ENCODE data around the gene ABCA13.

ABCA13 gene

DNA sequence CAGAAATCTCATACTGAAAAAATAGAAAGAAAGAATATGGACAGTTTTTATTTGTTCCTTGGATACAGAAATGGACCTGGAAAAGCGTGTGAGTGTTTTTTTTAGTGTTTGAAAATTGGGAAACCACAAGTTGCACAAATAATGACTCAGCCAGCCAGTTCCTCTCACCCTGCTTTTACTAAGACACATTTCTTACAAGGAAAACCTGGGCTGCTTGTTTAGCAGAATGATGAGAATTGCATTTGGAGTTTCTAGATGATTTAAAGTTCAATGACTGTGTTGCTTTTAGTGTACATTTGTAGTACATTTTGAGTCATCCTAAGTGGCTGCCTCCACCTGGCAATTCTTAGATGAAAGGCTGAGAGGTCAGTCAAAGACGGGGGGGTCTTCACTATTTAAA, 218.7 kb downstream of the ABCA13 start:
- DNase-seq, result no peak

DNA sequence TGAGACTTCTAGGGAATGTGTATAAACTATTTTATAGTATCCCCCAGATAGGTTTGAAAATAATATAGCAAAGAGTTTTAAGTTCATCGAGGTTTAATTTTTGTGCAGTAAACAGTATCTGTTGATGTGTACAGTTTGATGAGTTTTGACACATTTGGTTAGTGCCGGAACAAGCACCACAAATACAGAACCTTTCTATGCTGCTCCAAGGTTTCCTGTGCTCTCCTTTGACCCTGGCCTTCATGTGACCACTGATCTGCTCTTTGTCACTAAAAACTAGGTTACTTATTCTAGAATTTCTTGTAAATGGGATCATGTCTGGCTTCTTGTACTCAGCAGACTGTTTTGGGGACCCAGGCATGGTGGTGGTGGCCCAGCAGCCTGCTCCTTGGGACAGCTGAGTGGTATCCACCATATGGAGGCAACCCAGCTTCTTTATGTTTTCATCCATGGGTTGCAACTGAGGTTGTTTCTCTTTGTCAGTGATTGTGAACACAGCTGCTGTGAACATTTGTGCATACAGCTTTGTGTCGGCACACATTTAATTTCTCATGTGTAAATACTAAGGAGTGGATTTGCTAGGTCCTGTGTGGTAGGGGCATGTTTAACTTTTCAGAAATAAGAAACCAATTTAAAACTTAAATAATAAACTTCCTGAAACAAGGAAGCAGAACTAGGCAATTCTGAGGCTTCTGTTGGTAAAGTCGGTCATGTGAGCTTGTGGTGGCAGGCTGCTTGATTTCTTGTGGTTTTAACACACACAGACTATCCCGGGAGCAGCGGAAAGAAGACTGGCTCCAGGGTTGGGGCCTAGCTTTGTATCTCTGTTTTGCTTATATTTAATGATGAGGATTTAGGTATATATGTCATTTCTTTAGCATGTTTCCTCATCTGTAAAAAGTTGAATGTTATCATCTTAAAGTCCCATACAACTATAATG, 219.4 kb downstream of the ABCA13 start:
- DNase-seq, result no peak

DNA sequence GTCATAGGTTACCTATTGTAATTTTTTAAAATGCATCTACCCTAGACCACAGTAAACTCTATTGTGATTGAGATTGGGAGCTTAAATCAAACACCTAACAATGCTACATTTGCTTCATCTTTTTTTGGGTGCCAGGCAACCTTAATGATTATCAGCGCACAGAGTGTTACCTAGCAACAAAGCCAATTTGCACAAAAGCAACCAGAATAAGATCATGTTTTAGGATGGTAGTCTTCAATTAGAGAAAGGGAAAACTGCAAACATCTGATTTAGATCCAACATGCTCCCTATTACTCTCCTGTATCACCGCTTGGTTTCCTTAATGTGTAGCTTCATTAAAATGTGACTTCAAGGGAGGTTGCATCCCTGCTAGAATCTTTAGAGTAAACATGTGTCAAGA, 226.9 kb downstream of the ABCA13 start:
- DNase-seq, result no peak

DNA sequence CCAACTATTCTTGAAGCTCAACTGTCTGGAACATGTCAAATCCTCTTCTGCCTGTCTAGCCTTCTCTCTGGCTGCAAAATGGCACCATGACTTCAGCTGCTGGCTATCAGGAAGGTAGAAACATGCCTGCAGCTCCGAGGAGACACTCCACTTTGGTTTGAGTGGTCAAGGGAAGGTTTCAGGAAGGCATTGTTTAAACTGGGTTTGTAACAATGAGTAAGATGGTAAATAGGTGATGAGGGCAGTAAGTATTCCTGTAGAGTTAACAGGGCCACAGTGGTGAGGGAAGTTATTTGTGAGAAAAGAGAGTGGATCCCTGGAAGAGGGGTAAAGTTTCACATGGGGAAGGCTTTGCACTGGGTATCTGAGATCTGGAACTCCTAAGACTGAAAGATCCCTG, 231.5 kb downstream of the ABCA13 start:
- no peak for DNase-seq

DNA sequence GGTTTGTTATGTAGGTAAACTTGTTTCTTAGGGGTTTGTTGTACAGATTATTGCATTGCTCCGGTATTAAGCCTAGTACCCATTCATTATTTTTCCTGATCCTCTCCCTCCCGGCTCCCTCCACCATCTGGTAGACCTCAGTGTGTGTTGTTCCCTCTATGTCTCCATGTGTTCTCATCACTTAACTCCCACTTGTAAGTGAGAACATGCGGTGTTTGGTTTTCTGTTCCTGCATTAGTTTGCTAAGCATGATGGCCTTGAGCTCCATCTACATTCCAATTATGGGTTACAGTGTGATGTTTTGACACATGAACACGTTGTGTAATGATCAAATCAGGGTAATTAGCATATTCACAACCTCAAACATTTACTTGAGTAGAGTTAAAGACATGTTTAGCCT, 237.5 kb downstream of the ABCA13 start:
- DNase-seq, result no peak

DNA sequence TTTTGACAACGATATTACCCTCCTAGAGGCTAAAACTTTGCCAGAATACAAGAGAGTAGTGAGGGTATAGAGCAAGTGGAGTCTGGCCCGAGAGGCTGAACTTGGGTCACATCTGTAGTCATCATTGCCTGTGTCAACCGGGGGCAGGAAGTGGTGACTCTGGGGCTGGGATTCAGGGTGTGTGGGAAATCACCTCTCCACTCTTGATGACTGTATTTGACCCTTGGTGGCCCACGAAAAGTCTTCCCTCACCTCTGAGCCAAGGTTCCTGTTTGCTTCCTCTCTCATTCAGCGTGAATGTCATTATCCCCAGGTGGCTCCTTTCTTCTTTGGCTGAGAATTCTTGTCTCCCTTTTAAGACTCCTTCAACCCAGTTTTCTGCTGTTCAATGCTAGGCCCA, 240.4 kb downstream of the ABCA13 start:
- DNase-seq, result no peak

DNA sequence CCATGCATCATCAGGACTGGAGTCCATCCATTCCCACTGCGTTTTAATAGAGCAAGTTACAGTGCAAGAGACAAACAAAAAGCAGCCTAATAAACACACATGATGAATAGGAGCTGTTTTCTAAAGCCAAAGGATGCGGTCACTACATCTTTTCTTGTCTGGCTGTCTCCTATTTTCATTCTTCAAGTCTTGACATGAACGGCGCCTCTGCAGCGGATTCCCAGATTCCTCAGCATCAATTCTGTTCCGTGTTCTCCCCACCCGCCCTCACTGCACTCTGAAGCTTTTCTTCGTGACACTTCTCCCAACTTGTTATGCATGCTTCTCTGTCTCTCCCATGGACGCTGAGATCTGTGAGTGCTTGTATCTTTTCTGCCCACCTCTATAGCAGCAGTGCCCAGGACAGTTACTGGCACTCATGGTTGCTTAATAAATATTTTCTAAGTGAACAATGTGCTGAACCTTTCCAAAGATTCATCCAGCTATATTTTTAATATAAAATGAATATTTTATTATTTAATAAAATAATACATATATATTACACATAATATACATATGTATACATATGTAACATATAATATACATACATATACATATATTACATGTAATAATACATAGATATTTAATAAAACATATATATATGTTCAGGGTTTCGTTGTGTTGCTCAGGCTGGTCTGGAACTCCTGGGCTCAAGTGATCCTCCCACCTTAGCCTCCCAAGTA, 242.9 kb downstream of the ABCA13 start:
- no peak for DNase-seq

DNA sequence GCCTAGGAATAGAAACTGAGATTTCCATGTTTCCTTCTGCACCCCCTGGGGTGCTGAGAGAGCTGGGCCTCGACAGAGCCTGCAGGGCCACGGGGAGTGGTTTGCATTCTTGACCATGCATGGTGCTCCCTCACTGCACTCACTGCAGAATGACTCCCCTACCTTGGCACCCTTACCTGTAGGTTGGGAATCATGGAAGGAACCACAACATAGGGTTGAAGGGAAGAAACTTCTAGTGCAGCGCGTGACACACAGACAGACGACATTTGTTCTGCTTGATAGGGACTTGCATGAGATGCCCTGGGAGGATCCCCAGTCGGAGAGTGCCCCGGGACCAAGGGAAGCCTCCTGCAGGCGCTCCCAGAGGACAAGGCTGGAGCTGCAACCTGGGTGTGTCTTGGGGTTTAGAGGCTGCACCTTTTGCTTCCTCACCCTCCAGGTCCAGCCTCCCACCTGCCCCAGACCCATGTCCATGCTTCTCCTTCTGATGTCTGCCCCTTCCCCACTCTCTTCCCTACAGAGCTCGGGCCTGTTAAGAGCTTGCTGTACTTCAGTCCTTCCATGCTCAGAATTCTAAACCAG, 245.2 kb downstream of the ABCA13 start:
- DNase-seq, result no peak

DNA sequence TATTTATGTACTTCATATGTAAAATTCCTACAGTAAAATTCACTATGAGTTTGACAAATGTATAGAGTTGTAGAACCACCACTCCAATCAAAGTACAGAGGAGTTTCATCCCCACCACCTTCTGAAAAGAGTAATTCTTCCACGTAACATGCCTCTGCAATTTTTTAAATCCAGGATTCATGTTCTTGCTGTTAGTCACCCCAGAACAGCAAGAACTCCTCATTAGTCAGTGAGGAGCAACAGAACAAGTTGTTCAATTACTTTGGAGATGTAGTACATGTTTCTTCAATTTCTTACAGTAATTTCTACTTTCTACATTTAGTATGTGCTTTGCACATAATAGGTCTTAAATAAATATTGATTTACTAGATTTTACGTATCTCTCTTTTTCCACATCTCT, 248.1 kb downstream of the ABCA13 start:
- DNase-seq, result no peak

DNA sequence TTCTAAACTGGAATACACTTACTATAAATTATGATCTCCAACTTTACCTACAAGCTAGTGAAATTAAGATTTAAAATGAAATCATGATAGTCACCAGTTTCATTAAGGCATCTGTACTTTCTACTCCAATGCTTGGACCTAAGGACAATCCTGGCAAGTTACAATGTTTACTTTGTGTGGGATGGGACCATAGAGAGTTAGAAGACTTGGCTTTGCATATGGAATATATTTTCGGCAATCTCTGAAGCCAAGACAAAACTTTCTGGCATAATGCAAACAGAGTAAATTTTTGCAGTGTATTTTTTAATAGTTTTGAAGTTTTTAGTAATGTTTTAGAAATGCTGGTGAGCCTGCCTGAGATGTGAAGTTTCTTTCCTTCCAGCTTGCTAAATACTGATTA, 248.9 kb downstream of the ABCA13 start:
- no peak for DNase-seq

DNA sequence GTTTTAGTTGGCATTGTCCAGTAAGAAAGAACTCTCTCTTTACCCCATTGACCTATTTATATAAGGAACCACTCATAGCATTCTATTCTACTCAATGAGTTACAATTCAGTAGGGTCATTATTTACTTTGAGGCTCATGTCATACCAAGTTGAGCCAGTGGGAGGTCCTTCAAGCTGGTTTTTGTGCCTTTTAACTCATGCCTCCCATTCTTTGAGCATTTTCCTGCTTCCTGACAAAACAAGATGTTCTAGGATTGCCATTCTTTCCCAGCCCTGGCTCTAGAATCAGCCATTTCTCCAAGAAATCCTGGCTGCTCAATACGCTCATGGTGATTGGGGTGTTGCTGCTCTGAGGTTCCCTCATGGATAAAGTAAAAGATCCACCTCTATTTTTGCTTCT, 250.1 kb downstream of the ABCA13 start:
- no peak for DNase-seq

DNA sequence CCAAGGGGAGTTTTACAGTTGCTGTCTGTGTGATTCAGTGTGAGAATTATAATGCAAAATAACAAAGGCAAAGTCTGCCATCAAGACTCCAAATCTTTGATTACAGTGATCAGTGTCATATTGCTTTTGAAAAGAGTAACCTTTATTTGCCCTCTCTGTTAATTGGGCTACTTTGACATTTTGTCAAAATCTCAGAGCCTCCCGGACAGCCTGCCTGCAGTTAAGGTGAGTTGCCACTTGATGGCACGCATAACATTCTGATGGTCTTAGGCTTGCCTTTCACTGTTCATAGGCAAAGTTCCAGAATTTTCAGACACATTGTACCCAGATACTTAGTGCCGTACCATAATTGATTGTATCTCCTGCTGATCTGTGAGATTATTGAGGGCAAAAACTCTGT, 253.5 kb downstream of the ABCA13 start:
- DNase-seq, result no peak

DNA sequence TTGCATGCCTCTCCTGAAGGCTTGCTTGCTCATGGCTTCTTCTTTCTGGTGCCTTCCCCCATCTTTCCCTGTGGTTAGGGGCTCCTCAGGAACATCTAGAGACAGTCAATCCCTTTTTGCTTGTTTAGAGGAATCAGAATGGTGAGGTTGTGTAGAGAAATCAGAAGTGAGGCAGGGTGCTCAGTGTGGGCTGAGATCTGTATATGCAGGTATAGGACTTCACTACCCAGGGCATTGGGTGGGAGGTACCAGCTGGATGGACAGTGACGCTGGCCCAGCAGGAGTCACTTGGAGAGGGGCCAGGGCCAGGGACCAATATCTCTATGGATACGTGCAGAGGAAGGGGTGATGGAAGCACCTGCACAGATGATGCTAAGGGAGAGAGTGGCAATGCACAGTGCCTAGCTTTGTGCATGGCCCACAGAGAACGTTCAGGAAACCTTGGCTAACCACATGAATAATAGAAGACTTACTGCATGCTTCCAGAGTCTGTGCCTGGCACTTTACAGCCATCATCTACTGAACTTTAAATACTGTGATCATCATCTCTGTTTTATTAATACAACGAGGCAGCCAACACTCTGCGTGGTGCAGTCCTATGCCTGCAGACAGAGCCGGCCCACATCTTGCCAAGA, 255.2 kb downstream of the ABCA13 start:
- DNase-seq, result no peak

DNA sequence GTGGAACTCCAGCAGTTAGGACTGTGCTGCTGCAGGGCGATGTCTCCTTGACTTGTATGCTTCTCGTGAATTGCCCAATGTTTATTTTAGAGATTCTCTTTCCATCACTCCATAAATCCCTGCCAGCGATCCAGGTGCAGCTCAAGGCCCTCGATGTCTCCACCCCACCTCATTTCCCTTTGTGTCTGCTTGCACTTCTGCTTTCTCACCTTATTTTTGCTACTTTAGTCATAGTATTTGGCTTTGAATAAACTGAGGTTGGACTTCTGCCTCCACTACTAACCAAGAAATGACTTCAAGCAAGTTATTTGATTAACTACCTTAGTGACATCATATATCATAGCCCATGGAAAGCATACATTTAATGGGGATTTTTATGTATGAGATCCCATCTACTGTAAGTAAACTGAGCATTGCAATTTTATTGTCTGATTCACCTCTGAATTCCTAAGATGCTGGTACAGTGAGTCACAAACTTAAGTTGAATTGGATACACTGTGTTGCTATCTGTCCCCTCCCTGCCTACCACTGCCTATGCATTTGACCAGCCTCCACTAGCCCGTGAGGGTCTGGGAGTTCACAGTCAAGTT, 255.8 kb downstream of the ABCA13 start:
- no peak for DNase-seq

DNA sequence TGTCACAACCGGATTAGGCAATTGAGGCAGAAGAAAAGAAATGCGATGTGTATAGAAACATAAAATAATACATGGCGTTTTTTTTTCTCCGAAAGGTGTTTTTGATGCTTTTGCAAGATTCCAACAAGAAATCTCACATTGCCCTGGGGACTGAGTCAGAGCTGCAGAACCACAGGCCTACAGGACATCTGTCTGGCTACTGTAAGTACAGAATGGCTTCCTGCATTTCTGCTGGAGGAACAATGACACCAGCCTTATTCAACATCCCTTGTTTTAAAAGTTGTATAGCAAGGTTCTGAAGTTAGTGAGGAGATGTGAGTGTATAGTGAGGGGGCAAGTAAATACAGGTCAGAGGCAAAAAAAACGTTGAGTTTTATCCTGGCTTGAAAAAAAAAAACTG, 256.4 kb downstream of the ABCA13 start:
- DNase-seq, result no peak

DNA sequence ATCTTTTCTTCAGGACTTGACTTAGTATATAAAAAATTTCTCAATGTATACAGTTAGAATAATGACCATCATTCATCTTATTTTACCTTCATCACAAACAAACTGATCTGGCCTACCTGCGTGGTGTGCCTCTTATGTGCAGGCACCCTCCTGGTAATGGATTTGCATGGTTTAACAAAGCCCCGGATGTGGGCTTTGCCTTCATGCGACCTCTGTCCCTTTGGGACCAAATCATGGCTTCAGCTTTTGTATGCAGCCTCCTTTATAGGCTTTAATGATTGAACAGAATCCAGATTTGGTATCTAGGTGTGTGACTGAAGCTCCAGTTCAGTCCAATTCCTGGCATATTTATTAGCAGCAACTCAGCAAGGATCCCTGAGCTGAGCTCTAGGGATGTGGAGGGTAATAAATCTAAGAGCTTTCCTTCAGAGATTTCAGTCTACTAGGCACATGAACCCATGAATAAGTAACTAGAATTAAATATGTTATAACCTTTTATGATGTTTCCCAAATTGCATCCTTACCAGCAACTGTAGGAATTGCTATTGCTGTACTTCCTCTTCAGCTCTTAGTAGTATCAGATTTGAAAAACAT, 256.9 kb downstream of the ABCA13 start:
- DNase-seq, result no peak

DNA sequence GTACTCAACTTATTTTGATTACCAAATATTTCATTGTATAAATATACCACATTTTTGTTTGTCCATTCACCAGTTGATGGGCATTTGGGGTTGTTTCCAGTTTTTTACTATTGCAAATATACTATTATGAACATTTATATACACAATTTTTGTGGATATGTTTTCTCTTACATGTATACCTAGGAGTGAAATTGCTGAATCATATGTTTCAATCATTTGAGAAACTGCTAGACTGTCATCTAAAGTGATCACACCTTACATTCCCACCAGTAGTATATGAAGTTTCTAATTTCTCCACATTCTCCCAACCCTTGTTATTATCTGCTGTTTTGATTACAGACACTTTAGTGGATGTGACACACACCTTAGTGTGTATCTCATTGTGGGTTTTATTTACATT, 257.9 kb downstream of the ABCA13 start:
- DNase-seq, result no peak

DNA sequence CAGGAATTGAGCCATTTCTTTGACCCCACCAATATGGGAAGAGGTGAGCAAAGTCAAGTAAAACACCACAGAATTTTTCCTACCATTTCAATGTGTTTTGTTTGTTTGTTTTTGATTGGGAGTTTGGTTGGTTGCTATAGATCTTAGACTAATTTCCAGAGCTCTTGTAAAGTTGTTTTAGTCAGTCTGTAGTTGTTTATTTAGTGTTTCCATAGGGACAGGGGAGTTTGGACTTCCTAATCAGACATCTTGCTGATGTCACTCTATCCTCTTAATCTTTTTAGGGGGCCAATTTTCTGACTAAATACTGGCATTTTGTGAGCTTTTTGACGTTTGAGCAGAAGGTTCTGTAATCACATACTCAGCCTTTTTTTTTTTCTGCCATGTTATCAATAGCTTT, 266.9 kb downstream of the ABCA13 start:
- no peak for DNase-seq

DNA sequence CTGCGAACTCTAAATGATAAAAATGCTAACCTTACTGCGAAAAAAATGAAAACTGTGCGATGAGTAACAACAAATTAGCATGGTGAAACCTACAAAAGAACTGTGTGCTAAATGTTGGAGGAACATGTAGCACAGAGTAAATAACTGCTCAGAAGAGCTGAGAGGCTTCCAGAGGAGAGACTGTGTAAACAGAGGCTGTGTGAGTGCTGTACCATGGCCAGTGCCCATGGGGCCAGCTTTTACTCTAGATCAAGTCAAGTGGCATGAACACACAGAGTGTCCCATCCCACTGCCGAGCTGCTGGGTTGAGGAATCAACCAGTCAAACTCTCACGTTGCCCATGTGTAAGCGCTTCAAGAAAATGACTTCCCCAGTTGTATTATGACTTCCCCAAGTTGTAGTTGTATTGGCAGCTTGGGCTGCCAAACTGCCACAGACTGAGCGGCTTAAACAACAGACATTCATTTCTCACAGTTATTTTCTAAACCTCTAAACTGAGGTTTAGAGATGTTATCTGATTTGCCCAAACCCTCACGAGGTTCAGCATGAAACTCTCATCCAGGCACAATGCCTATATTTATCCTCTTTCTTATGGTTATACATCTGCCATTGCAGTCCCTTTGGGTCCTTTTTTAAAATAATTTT, 270.7 kb downstream of the ABCA13 start:
- no peak for DNase-seq

DNA sequence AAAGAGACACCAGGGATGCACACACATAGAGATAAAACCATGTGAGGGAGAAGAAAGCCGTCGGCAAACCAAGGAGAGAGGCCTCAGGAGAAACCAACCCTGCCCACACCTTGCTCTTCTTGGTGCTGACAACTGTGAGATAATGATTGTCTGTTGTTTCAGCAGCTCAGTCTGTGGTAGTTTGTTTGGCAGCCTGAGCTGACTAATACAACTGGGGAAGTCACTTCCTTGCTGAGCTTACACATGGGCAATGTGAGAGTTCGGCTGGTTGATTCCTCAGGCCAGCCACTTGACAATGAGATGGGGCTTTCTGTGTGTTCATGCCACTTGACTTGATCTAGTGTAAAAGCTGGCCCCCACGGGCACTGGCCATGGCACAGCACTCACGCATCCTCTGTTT, 271.8 kb downstream of the ABCA13 start:
- no peak for DNase-seq

DNA sequence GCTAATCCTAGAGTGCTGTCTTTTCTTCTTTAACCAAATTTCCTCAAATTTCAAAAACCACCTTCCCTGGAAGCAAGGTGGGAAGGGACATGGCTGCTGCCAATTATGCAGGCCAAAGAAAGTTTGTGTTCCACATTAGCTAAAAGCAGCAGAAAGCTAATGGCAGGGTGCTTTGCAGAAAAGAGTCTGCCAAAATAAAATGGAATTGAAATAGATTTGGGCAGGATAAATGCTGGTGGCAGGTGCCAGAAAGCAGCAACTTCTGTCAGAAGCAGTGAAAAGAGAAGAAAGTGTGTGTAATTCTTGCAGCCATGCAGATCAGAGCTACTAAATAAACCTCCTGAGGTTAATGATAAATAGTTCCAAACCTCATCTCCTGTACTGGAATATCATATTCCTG, 275.5 kb downstream of the ABCA13 start:
- DNase-seq, result no peak

DNA sequence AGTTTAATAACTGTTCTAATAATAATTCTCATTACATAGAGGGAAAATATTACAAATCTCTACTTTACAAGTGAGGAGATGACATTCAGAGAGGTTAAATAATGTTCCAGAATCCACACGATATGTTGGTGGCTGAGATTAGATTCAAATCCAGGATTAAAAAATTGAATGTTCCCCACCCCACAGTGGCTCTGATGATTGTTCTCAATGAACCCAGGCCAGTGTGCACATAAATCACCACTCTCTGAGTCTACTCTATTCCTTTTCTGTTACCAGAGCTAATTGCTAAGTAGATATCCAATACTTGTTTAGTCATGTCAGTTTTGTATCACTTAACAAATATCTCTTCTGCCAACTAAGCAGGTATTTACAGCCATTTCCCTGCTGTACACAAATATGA, 281.0 kb downstream of the ABCA13 start:
- DNase-seq, result no peak
